HepG2 (cell line): ENCODE data around the gene KIF6. TPM values are rescaled to one million over a fixed set of nuclear protein-coding genes. Genes with fewer than 3 reads are reported as not detected.

Source experiments
- ATAC-seq: fragments of 200-7000 bp; cut with Tn5 transposase; 3 replicates; pipeline ENCODE4 v1.9.1; 2020; ENCODE audit warnings: mild to moderate bottlenecking, moderate library complexity
- BruUV-seq: library from RNA; stranded (reverse); fragments of 400-500 nt; replicated peaks from 2 replicates; lab custom pipeline; 2021; lab: Mats Ljungman, UMichigan
- CTCF ChIA-PET: fragments of 300-600 bp; formaldehyde crosslinking; extraction: SDS; loops from one replicate; lab custom pipeline; 2021; ENCODE audit warnings: low total read pairs, inconsistent platforms, low intra/inter-chr PET ratio; lab: Yijun Ruan, JAX
- POLR2A ChIA-PET: fragments of 350-600 bp; sonication (Branson Sonifier 250); formaldehyde crosslinking; loops from one replicate; lab custom pipeline; 2020; ENCODE audit warnings: antibody characterized with exemption, inconsistent platforms; lab: Yijun Ruan, JAX
- DNase-seq: peaks from one replicate; pipeline ENCODE4 v3.0.0-alpha.2; 2015; ENCODE audit warnings: low spot score
- FAIRE-seq: peaks from 3 replicates; lab custom pipeline; 2011; peaks lifted over from hg19 to GRCh38; lab: Jason Lieb, UNC
- H2AFZ ChIP-seq: one replicate; pipeline ENCODE4 v1.6.1; 2011; ENCODE audit warnings: low read length, inconsistent platforms
- H3K27ac ChIP-seq: fragments of 300-600 bp; 3 replicates; pipeline ENCODE4 v1.8.0; 2011; ENCODE audit warnings: mixed run types, mild to moderate bottlenecking, mixed read lengths, low read length, inconsistent platforms; ENCODE audit not compliant: insufficient read depth; ENCODE audit errors: extremely low read length
- H3K27me3 ChIP-seq, 2 experiments: fragments of 200-600 bp in 1 of 2; 2 replicates in 1 of 2; 3 replicates in 1 of 2; pipeline versions ENCODE4 v1.6.0 to v1.8.0; 2011; ENCODE audit warnings: low read length in 2 of 2, mild to moderate bottlenecking in 2 of 2, moderate library complexity in 2 of 2, inconsistent platforms in 1 of 2; ENCODE audit not compliant: insufficient read depth in 2 of 2, control insufficient read depth in 1 of 2
- H3K36me3 ChIP-seq, 2 experiments: fragments of 200-600 bp in 1 of 2; replicated peaks in 1 of 2; 2 replicates in 1 of 2; 3 replicates in 1 of 2; pipeline versions ENCODE4 v1.5.1 to v1.8.0; 2011; ENCODE audit warnings: low read length in 2 of 2, inconsistent platforms in 1 of 2; ENCODE audit not compliant: insufficient read depth in 2 of 2, control insufficient read depth in 1 of 2
- H3K4me1 ChIP-seq: 2 replicates; pipeline ENCODE4 v1.5.1; 2012; ENCODE audit warnings: low read length, inconsistent platforms; ENCODE audit not compliant: insufficient read depth
- H3K4me2 ChIP-seq: 2 replicates; pipeline ENCODE4 v1.6.0; 2011; ENCODE audit warnings: low read depth, low read length, inconsistent platforms
- H3K4me3 ChIP-seq, 3 experiments: fragments of 200-600 bp in 1 of 3; sonication (generic), shearing (Covaris generic) in 1 of 3; replicated peaks in 1 of 3; 2 replicates each; pipeline ENCODE4 v1.5.1; 2011 to 2016; ENCODE audit warnings: low read length in 3 of 3, inconsistent platforms in 2 of 3, low read depth in 2 of 3, mild to moderate bottlenecking in 2 of 3, control low read depth in 1 of 3, mixed read lengths in 1 of 3; ENCODE audit not compliant: insufficient read depth in 1 of 3
- H3K79me2 ChIP-seq: one replicate; pipeline ENCODE4 v1.6.1; 2011; ENCODE audit warnings: low read length, inconsistent platforms; ENCODE audit not compliant: insufficient read depth
- H3K9ac ChIP-seq: 2 replicates; pipeline ENCODE4 v1.6.0; 2011; ENCODE audit warnings: mild to moderate bottlenecking, low read depth, low read length, inconsistent platforms; ENCODE audit not compliant: insufficient read depth
- H3K9me3 ChIP-seq: 2 replicates; pipeline ENCODE4 v1.5.1; 2012; ENCODE audit warnings: mild to moderate bottlenecking, low read length
- H4K20me1 ChIP-seq: 2 replicates; pipeline ENCODE4 v1.6.0; 2011; ENCODE audit warnings: inconsistent platforms, mild to moderate bottlenecking, low read length, moderate library complexity; ENCODE audit not compliant: insufficient read depth
- ATF6 ChIP-seq: sonication (generic); formaldehyde crosslinking; conservative IDR thresholded peaks from 2 replicates; pipeline ENCODE4 v1.4.0; 2020; ENCODE audit warnings: missing genetic modification reagents
- CSRNP2 ChIP-seq: sonication (generic); formaldehyde crosslinking; conservative IDR thresholded peaks from 2 replicates; pipeline ENCODE4 v1.8.0; 2022; ENCODE audit warnings: low read depth, missing genetic modification reagents
- GATAD1 ChIP-seq: IDR thresholded peaks from 2 replicates; pipeline ENCODE4 v1.6.1; 2016; ENCODE audit warnings: missing genetic modification reagents, missing compliant biosample characterization
- GMEB2 ChIP-seq: IDR thresholded peaks from 2 replicates; pipeline ENCODE4 v1.6.1; 2016; ENCODE audit warnings: missing biosample characterization, missing genetic modification reagents, low read depth
- MAFK ChIP-seq, 2 experiments: IDR thresholded peaks in 1 of 2; conservative IDR thresholded peaks in 1 of 2; 2 replicates each; pipeline ENCODE4 v1.6.1; 2011; ENCODE audit warnings: improper control_type of control experiment in 2 of 2, low read length in 2 of 2
- MXD4 ChIP-seq: IDR thresholded peaks from 2 replicates; pipeline ENCODE4 v1.6.1; 2016; ENCODE audit warnings: mild to moderate bottlenecking, missing biosample characterization, missing genetic modification reagents
- NFE2L2 ChIP-seq: fragments of 150-350 bp; IDR thresholded peaks from 2 replicates; pipeline ENCODE4 v1.6.1; 2014; ENCODE audit warnings: low read length
- NR2F2 ChIP-seq: IDR thresholded peaks from 2 replicates; pipeline ENCODE4 v1.6.1; 2012; ENCODE audit warnings: low read depth, inconsistent platforms, borderline replicate concordance
- ZFP82 ChIP-seq: sonication (generic); formaldehyde crosslinking; IDR thresholded peaks from 2 replicates; pipeline ENCODE4 v1.5.1; 2020; ENCODE audit warnings: mild to moderate bottlenecking, missing genetic modification reagents, borderline replicate concordance
- ZNF350 ChIP-seq: sonication (generic); formaldehyde crosslinking; IDR thresholded peaks from 2 replicates; pipeline ENCODE4 v1.4.0; 2020; ENCODE audit warnings: mild to moderate bottlenecking, low read depth, missing genetic modification reagents, borderline replicate concordance
- ZNF563 ChIP-seq: sonication (generic); formaldehyde crosslinking; IDR thresholded peaks from 2 replicates; pipeline ENCODE4 v1.8.0; 2022; ENCODE audit warnings: mild to moderate bottlenecking, moderate library complexity, missing genetic modification reagents
- ZNF589 ChIP-seq: sonication (generic); formaldehyde crosslinking; conservative IDR thresholded peaks from 2 replicates; pipeline ENCODE4 v1.8.0; 2022; ENCODE audit warnings: mild to moderate bottlenecking, moderate library complexity, missing genetic modification reagents
- ZNF816 ChIP-seq: sonication (generic); formaldehyde crosslinking; IDR thresholded peaks from 2 replicates; pipeline ENCODE4 v1.8.0; 2022; ENCODE audit warnings: missing genetic modification reagents, mild to moderate bottlenecking, borderline replicate concordance
- WGBS: methylation state at CpG from one replicate; pipeline ENCODE4 v1.1.6; 2017; ENCODE audit warnings: low lambda C conversion rate; 5-methylcytosine and 5-hydroxymethylcytosine counted together
- in situ Hi-C: cut with HindIII; loops from 2 replicates; pipeline ENCODE4 v1.10.0; 2017; ENCODE audit warnings: low pct_unique_long_range_greater_than_20kb; ENCODE audit not compliant: extremely low pct_ligation_motif_present
- intact Hi-C: fragments of 100-400 bp; cut with micrococcal nuclease; formaldehyde crosslinking; loops from one replicate; pipeline ENCODE4 v1.10.0; 2022; ENCODE audit not compliant: unreplicated experiment
- polyA plus RNA-seq, 8 experiments: library from polyadenylated mRNA; depleted of rRNA in 3 of 8; stranded (reverse) in 7 of 8; unstranded in 1 of 8; fragments of >200 nt; fragmentation: Illumina TruSeq in 4 of 8; extraction: Trizol in 4 of 8; gene quantifications; 2 replicates each; pipeline versions ENCODE4 v1.2.1 to v1.2.3, GENCODE V29; 2011 to 2016; ENCODE audit warnings: low read depth in 4 of 8, missing spikeins in 1 of 8, mixed read lengths in 1 of 8; ENCODE audit not compliant: insufficient read depth in 1 of 8
- total RNA-seq, 5 experiments: library from RNA; depleted of rRNA; stranded (reverse); fragments of >200 nt; fragmentation: Illumina TruSeq; extraction: Trizol; gene quantifications; 2 replicates each; pipeline ENCODE4 v1.2.3, GENCODE V29; 2016; ENCODE audit warnings: low read depth in 1 of 5

KIF6 gene
- total and polyA plus RNA-seq, 2 of the 13 experiments (the other 11 are each of a cell fraction or from before 2014, with no cell fraction given), result 0.04 to 0.27 TPM

- TF ChIP-seq NFE2L2 (peak; percentile 76), MAFK (conservative IDR thresholded peaks at IDR 0.05 in 1 of 2, IDR thresholded peaks at IDR 0.05 in 1 of 2; ENCODE audit: low read length in 2 of 2) (peak in 1 of 2 experiments; percentile 40; a peak in 1 of 4 replicates), ZNF350 (CRISPR knock-in tag) (no peak)
- no TSS peak for BruUV-seq
- 11% methylated on average over 3 of the region's 3 CpGs for WGBS
- Histone ChIP-seq H3K4me3 (no peak overlapping the region), H3K4me1 (no peaks in the 10 kb centered on the region), H3K9me3 (no peaks in the 10 kb centered on the region), H3K4me2 (no peak overlapping the region), H3K27ac (no peak overlapping the region), H3K9ac (no peak overlapping the region), H2AFZ (no peak overlapping the region), H3K79me2 (no peaks in the 10 kb centered on the region), H3K27me3 (no peaks in the 10 kb centered on the region; a peak in 1 of 5 replicates), H3K36me3 (no peaks in the 10 kb centered on the region), H4K20me1 (no peaks in the 10 kb centered on the region)
- intact Hi-C loops, result no loop called here
- POLR2A ChIA-PET, result no interaction called here
- DNase-seq (no peak), FAIRE-seq (no peak), ATAC-seq (no peak)
- CTCF ChIA-PET, result no interaction called here
- in situ Hi-C loops, result no loop called here
Observed at GRCh38 chr6:39341352-39341751, 383.9 kb downstream of the KIF6 start.

- POLR2A ChIA-PET, result no interaction called here
- H3K79me2 ChIP-seq, result no peaks in the 10 kb centered on the region
- no TSS peak for BruUV-seq
- no peak overlapping the region for H3K27ac ChIP-seq
- H3K4me2 ChIP-seq, result no peak overlapping the region
- no peak for ATAC-seq
- H3K36me3 ChIP-seq, result no peaks in the 10 kb centered on the region
- H4K20me1 ChIP-seq, result no peaks in the 10 kb centered on the region
- H3K4me3 ChIP-seq, result no peak overlapping the region
- CTCF ChIA-PET, result no interaction called here
- DNase-seq, result no peak
- no peak overlapping the region for H2AFZ ChIP-seq
- H3K4me1 ChIP-seq, result no peaks in the 10 kb centered on the region
- H3K9ac ChIP-seq, result no peak overlapping the region
- H3K27me3 ChIP-seq, result no peaks in the 10 kb centered on the region; a peak in 1 of 5 replicates
- intact Hi-C loops (no loop called here), in situ Hi-C loops (no loop called here)
- WGBS, result 25% methylated on average over 10 of the region's 10 CpGs
- no peaks in the 10 kb centered on the region for H3K9me3 ChIP-seq
- FAIRE-seq, result no peak
- TF ChIP-seq GATAD1 (no peak), NR2F2 (no peak), ZNF563 (CRISPR knock-in tag) (no peak), MXD4 (CRISPR knock-in tag) (no peak), GMEB2 (CRISPR knock-in tag) (no peak), ZFP82 (no peak), ATF6 (no peak), ZNF589 (CRISPR knock-in tag) (no peak), CSRNP2 (no peak), ZNF816 (CRISPR knock-in tag) (no peak)
Observed at GRCh38 chr6:39339868-39340550, 385.2 kb downstream of the KIF6 start.
